Measurements from ENCODE around the gene GPR179.

Gene GPR179

GRCh38 chr17:38342886-38343607 lies 709 bp downstream of the GPR179 start:
- DNase-seq (ENCODE audit: low spot score): no peak

DNA sequence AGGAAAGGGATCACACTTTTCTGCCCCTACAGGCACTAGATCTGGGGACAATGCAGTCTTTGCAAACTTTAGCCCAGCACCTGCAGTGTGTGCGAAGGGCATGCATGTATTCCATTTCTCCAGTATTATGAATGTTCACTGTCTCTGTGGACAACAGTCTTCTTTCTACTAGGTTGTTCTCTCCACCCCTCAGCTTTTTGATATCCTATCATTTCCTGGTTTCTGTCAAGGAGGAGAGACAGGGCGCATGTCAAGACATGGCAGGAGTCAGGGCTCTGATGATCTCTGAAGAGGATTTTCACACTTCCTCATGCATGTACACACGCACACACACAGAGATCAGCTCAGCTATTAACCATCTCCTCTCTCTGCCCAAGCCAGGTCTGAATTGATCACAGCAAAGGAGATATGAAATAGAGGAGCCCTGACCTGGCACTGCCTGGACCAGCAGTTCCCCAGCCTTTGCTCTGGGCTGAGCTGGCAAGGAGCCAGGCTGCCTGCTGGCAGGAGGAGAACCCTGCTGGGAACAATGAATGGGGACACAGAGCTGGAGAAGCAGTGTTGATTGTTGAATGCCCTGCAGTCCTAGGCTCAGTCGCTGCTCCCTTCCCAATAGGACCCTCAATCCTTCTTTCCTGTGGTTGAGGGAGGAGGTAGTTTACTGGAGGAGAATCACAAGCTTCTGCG lies 2.6 kb downstream of the GPR179 start:
- DNase-seq (ENCODE audit: low spot score): peak; percentile 88

GRCh38 chr17:38339891-38340290 lies 3.9 kb downstream of the GPR179 start:
- no peak for DNase-seq (ENCODE audit: low spot score)

DNA sequence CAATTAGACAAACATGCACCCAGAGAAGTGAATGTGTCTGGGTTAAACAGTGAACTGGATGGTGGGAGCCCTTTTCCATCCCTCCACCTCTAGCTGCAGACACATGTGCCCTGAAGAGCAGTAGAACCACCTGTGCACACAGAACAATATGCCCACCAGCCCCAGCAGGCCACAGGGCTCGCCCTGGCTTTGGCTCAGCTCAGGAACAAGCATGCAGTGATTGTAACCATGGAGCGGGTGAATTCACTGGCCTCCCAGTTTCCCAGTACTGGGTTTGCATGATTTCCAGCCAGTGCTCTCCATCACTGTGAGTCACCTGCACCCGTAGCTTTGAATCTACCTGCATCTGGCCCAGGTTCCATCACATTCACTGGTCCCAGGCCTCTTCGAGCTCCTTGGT lies 5.2 kb downstream of the GPR179 start:
- no peak for DNase-seq (ENCODE audit: low spot score)

GRCh38 chr17:38338053-38338452 lies 5.7 kb downstream of the GPR179 start:
- DNase-seq (ENCODE audit: low spot score): no peak

DNA sequence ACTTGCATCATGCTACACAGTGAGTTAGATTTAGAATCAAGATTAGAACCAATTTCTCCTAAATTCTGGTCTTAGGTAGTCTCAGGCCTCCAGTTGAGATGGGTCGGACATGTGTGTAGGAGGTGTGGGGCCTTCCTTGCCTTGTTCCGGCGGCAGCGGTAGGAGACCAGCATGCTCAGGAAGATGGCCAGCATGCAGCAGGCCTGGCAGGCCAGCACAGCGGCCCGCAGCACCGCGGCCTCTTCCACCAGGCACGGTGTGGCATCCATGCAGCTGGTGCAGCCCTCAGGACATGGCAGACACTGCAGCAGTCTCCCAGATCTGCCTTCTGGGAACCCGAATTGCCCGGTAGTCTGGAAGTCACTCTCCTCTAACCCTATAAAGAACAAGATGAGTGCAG lies 6.9 kb downstream of the GPR179 start:
- no peak for DNase-seq (ENCODE audit: low spot score)

- no peak for DNase-seq (ENCODE audit: low spot score)
These were observed 9.0 kb downstream of the GPR179 start for GRCh38 chr17:38334480-38335364.

DNA sequence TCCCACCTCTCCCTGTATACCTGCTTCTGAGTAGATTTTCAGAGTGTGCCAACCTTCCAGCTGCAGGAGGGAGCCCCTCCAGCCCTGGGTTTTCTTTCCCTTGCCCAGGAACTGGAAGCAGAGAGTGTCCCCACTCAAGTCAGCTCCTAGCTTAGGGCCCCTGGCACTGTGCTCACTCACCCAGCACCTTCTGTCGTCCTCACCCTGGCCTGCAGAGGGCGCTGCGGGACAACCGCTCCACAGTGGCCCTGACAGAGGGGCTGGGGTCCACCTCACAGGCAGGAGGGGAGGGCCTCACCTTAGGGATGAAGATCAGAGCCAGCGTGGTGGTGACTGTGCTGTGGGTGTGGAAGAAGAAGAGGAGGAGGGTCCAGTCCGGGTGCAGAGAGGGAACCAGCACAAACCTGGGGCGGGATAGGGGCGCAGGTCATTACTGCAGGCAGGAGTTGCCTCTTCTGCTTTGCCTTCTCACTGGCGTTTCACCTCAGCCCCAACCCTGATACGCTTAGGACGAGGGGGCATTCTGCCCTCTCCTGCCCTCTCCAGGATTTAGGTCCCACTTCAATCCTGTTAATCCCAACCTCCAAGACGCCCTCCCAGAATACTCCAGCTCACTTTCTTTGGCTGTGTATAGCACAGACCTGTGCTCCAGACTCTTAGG lies 10.0 kb downstream of the GPR179 start:
- DNase-seq (ENCODE audit: low spot score): no peak

DNA sequence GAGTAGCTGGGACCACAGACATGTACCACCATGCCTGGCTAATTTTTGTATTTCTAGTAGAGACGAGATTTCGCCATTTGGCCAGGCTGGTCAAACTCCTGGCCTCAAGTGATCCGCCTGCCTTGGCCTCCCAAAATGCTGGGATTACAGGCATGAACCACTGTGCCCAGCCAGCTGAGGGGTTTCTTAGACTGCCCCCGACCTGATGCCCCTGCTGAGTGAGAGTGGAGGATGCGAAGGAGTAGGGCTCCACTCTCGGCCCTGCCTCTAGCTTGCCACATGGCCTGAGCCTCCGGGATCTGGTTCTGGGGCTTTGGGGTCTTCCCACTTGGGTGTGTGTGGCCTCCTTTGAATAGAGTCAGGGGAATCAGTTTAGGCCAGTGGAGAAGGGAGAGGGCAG lies 11.0 kb downstream of the GPR179 start:
- DNase-seq (ENCODE audit: low spot score): no peak

- DNase-seq (ENCODE audit: low spot score): no peak
These were observed 12.8 kb downstream of the GPR179 start for GRCh38 chr17:38330941-38331411.

- no peak for DNase-seq (ENCODE audit: low spot score)
These were observed 13.7 kb downstream of the GPR179 start for GRCh38 chr17:38329808-38330730.

GRCh38 chr17:38329284-38329683 lies 14.5 kb downstream of the GPR179 start:
- no peak for DNase-seq (ENCODE audit: low spot score)

GRCh38 chr17:38328620-38329019 lies 15.1 kb downstream of the GPR179 start:
- DNase-seq (ENCODE audit: low spot score): no peak

GRCh38 chr17:38327936-38328335 lies 15.8 kb downstream of the GPR179 start:
- no peak for DNase-seq (ENCODE audit: low spot score)

- no peak for DNase-seq (ENCODE audit: low spot score)
These were observed 16.6 kb downstream of the GPR179 start for GRCh38 chr17:38326996-38327792.

DNA sequence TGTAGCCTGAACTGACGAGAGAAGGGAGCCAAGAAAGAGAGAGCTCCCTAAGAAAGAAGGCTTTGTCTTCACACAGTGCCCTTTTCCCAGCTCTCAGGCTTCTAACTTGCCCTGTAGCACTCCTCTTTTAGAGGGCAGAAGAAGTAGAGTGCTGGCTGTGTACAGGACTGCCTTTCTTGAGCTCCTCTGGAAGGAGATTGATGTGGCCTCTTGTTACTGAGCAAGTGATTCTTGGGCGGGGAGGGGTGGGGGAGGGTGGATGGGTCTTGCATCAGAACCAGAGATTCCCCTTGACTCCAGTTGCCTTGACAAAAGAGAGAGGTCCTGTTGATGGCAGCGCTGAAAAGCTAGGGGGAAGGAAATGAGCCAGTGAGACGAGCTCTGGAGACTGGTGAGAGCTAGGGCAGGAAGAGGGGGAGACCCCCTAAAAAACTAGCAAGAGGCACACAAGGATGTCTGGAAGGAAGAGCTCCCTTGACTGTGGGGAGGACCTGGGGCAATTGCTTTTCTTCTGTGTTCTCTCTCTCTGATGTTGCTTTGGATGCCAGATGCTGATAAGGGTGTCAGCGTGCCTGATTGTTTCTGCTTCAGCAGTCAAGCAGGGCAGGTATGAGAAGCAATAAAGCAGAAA lies 18.4 kb downstream of the GPR179 start:
- peak; percentile 64 for DNase-seq (ENCODE audit: low spot score)

- peak; percentile 49 for DNase-seq (ENCODE audit: low spot score)
These were observed 19.0 kb downstream of the GPR179 start for GRCh38 chr17:38324772-38325171.

DNA sequence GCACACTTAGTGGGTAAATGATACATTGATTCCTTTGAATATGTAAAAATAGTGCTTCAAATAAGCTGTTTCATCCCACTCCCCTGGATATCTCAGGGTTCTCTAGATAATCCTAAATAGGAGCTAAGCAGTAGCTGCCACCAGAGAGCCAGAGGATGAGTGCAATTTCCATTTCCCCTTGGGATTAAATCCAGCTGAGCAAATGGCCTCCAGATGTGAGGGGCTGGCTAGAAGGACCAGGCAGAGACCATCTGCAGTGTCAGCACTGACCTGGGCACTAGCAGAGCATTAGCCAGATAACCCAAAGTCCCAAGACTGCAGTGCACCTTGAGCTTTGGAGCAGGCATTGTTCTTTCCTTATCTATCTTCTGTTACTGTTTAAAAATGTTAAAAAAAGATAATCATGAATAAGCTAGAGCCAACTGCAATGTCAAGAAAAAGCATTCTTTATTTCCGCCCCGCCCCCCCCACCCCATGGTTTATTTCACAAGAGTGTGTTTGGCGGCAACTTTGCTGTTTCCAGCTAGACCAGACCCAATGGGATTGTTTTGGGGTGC lies 19.5 kb downstream of the GPR179 start:
- DNase-seq (ENCODE audit: low spot score): no peak

- DNase-seq (ENCODE audit: low spot score): no peak
These were observed 20.9 kb downstream of the GPR179 start for GRCh38 chr17:38322897-38323296.

Measured in putamen (tissue), 1 donor.